ENCODE measurements around the gene IFT122. TPM values are rescaled to one million over a fixed set of nuclear protein-coding genes. Genes with fewer than 3 reads are reported as not detected.
A peak's percentile ranks its signal among the peaks of the same experiment; 100 is the strongest.

Gene IFT122
- total and polyA plus RNA-seq, 2 of the 4 experiments (the other 2 are of a cell fraction) = 16.8 to 28.0 TPM

DNA sequence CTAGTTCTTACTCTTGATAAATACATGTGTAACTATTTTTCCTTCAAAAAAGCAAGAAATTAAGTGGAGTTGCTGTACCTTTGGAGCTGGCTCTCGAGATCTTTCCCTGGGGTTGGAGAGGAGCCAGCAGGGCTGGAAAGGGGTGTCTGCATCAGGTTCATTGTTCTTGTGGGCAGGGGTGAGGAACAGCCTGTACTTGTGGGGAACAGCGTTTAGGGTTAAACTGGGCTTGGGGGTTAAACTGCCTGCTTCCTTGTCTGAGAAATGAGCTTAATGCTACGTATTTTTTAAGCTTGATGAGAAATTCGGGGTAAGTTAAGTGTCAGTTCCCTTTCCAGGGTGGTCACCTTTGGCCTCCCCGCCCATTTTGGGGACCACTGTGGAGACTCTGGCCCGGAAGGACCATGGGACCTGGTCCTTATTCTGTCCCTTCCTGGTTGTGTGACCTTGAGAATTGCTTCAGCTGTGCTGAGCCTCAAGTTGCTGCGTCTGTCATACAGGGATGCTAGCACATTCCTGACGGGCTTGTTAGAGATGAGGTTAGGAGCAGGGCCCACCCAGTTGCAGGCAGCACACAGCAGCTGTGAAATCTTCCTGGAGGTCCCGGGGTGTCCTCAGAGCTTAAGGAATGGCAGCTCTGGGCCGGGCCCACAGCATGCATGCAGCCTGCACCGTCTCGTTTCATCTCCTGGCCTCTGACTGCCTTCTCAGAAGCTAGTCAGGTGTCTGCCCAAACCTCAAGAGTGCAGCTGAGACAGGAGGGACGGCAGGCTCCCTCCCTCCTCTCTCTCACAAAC is 114.5 kb downstream of the IFT122 start:
- dilution Hi-C loops (cut with HindIII; ENCODE audit: low sequenced_read_pairs, unreplicated experiment) = no loop called here
- H4K5ac ChIP-seq (ENCODE audit: low read depth, low read length) = no peak overlapping the region
- POLR2A ChIA-PET (ENCODE audit: unreplicated experiment) = interaction anchor here (0.5 kb wide), 1 partner anchor 339 kb away, joined by 3 read pairs; no protein-coding TSS in a partner anchor

More for the DNA sequence above, 114.5 kb downstream of the IFT122 start:
- no peak overlapping the region for H2BK20ac ChIP-seq (ENCODE audit: low read depth, low read length)
- H2AK5ac ChIP-seq (ENCODE audit: low read depth, low read length) = peak overlapping the region; percentile 10; the same call in 1 of the 2 replicates
- intact Hi-C loops (cut with micrococcal nuclease) (no loop called here), in situ Hi-C loops (cut with MboI; ENCODE audit: low sequenced_read_pairs) (no loop called here)
- no peak overlapping the region for H3K9ac ChIP-seq (ENCODE audit: low read depth, low read length)
- TF ChIP-seq SMC3 (IDR thresholded peaks at IDR 0.05; ENCODE audit: low read depth, low read length) = no peak
- ATAC-seq (ENCODE audit: low read depth) (no peak), DNase-seq (no peak)
- no TSS peak for BruUV-seq (replicated peaks)
- no peak overlapping the region for H3K4me3 ChIP-seq (ENCODE audit: insufficient read depth, low read depth, low read length)
- peaks cover 29% of the 10 kb centered on the region for H3K36me3 ChIP-seq (ENCODE audit: control insufficient read depth, insufficient read depth, low read length)
- no peak overlapping the region for H3K4me2 ChIP-seq (ENCODE audit: low read depth, low read length)
- H2BK15ac ChIP-seq (ENCODE audit: low read depth, low read length) = no peak overlapping the region
- H3K56ac ChIP-seq (ENCODE audit: extremely low read depth, insufficient read depth, low read length) = no peak overlapping the region
- no peak overlapping the region for H2AFZ ChIP-seq (replicated peaks; ENCODE audit: low read length, poor library complexity)
- H3K23ac ChIP-seq (ENCODE audit: low read depth, low read length) = no peak overlapping the region
- H3K4me1 ChIP-seq (ENCODE audit: control insufficient read depth, insufficient read depth, low read length) = peaks cover 20% of the 10 kb centered on the region
- H3K27ac ChIP-seq (ENCODE audit: insufficient read depth, low read length) = no peak overlapping the region
- no peak overlapping the region for H4K8ac ChIP-seq (ENCODE audit: low read depth in 2 of 2, low read length in 2 of 2)
- H2AK9ac ChIP-seq (replicated peaks; ENCODE audit: low read depth, low read length, poor library complexity) = no peak overlapping the region
- H4K20me1 ChIP-seq (ENCODE audit: insufficient read depth, low read length) = no peaks in the 10 kb centered on the region
- H4K91ac ChIP-seq (ENCODE audit: insufficient read depth, low read depth, low read length) = no peak overlapping the region
- peaks cover 6 to 26% of the 10 kb centered on the region in 2 experiments; a peak in 2 of 4 replicates for H3K79me1 ChIP-seq (ENCODE audit: low read depth in 1 of 2, low read length in 2 of 2)
- no peak overlapping the region for H2BK120ac ChIP-seq (ENCODE audit: low read depth, low read length)
- H3K14ac ChIP-seq (replicated peaks; ENCODE audit: low read depth, low read length) = no peak overlapping the region
- no peaks in the 10 kb centered on the region for H3K9me3 ChIP-seq (ENCODE audit: control insufficient read depth, insufficient read depth, low read length)
- H3K4ac ChIP-seq (ENCODE audit: low read depth, low read length) = no peak overlapping the region
- no peak overlapping the region for H2BK5ac ChIP-seq (ENCODE audit: low read depth, low read length, poor library complexity, severe bottlenecking)
- H3K9me1 ChIP-seq (ENCODE audit: insufficient read depth, low read length) = peaks cover 18% of the 10 kb centered on the region
- H3K18ac ChIP-seq (ENCODE audit: low read depth, low read length) = no peak overlapping the region
- 66% methylated on average over 10 of the region's 13 CpGs; no CpG with 5 or more reads in 1 of the 2 experiments for WGBS, 2 experiments (ENCODE audit: extremely low coverage in 2 of 2, insufficient read length in 1 of 2)
- no peaks in the 10 kb centered on the region for H3K27me3 ChIP-seq (ENCODE audit: control insufficient read depth, insufficient read depth, low read length)
- CTCF ChIA-PET = no interaction called here

Data from IMR-90 (cell line).